GM18526 (cell line): ENCODE data around the gene PDE4D.

Experiments used
- POLR2A ChIP-seq: IDR thresholded peaks from 3 replicates; pipeline ENCODE4 v1.6.1; 2011; ENCODE audit not compliant: insufficient read length; ENCODE audit errors: extremely low read depth

The PDE4D gene

DNA sequence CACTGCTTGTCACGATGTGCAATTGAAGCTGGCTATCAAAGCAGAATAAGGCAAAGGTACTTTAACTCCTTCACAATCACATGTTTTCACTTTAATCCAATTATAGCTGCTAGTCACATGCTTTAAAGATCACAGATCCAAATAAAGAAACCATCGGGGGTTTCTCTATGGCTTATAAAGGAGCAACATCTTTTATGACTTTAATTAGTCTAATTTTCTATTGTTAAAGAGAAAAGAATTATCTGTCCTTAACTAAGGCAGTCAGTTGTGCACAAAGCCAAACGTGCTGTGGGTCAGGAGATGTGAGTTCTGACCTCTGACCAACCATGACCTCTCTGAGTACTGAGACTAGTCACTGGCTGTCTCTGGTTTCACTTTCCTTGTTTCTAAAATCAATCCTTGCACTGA, 749.6 kb downstream of the PDE4D start:
- no peak for TF ChIP-seq POLR2A

GRCh38 chr5:59142927-59143326, 750.6 kb downstream of the PDE4D start:
- TF ChIP-seq POLR2A = no peak

- no peak for TF ChIP-seq POLR2A
Observed at GRCh38 chr5:59142138-59142537, 751.4 kb downstream of the PDE4D start.

GRCh38 chr5:59140133-59140532, 753.4 kb downstream of the PDE4D start:
- no peak for TF ChIP-seq POLR2A

GRCh38 chr5:59139695-59140094, 753.8 kb downstream of the PDE4D start:
- no peak for TF ChIP-seq POLR2A

GRCh38 chr5:59138509-59138908, 755.0 kb downstream of the PDE4D start:
- no peak for TF ChIP-seq POLR2A

DNA sequence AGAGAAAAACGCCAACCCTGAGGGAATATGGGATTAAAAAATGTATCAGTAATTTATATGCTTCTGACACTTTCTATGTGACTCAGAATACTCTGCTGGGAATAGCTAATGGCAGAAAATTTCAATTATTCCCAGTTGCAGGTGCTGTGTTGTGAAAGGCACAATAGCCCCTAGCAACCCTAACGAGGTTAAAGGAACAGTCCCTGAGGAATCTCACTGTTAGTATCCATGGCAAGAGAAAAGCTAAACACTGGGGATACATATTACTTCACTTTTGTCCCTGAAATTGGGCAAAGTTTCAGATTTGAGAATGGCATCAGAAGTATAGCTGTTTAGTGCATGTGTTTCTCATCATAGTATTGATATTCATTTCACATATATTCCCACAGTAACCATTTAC, 755.7 kb downstream of the PDE4D start:
- TF ChIP-seq POLR2A = no peak

GRCh38 chr5:59136549-59136948, 757.0 kb downstream of the PDE4D start:
- TF ChIP-seq POLR2A = no peak

- TF ChIP-seq POLR2A = no peak
Observed at GRCh38 chr5:59134471-59135163, 758.9 kb downstream of the PDE4D start.

DNA sequence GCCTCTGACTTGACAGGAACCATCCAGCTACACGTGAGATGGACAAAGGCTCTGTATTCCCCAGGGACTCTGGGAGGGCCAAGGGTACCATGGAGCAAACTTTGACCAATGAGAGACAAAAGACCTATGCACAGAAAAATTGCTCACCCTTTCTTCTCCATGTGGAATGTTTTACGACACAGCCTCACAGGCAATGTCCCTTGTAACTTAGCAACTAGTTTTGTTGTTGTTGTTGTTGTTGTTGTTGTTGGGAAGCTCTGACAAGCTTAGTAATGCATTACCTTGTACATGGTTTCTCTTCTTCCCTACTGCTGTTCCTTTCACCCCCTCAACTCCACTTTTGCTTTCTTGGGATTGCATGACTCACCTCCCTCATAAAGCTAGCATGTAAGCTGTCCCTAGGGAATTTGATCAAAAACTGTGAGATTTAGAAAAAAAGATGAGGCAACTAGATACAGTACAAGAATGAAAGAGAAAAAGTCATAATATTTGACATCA, 759.7 kb downstream of the PDE4D start:
- TF ChIP-seq POLR2A = no peak

- TF ChIP-seq POLR2A = no peak
Observed at GRCh38 chr5:59132131-59132530, 761.4 kb downstream of the PDE4D start.

DNA sequence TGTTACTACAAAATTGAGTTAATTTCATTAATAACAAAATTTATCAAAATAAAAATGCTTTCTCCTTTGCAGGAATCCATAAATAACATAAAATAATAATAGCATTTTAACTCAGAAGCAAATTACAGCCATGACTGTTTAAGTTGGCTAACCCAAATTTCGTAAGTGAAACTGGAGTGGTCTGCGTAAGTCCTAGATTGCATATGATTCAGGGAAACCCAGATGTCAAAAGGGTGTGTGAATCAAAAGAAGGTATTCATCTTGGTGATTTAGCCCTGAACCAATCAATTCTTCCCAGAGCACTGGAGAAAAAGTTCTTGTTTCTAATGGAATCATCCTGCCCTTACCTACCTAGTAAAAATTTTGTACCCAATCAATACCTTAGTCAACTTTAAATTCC, 763.1 kb downstream of the PDE4D start:
- TF ChIP-seq POLR2A = no peak

GRCh38 chr5:59128646-59129290, 764.8 kb downstream of the PDE4D start:
- TF ChIP-seq POLR2A = no peak

DNA sequence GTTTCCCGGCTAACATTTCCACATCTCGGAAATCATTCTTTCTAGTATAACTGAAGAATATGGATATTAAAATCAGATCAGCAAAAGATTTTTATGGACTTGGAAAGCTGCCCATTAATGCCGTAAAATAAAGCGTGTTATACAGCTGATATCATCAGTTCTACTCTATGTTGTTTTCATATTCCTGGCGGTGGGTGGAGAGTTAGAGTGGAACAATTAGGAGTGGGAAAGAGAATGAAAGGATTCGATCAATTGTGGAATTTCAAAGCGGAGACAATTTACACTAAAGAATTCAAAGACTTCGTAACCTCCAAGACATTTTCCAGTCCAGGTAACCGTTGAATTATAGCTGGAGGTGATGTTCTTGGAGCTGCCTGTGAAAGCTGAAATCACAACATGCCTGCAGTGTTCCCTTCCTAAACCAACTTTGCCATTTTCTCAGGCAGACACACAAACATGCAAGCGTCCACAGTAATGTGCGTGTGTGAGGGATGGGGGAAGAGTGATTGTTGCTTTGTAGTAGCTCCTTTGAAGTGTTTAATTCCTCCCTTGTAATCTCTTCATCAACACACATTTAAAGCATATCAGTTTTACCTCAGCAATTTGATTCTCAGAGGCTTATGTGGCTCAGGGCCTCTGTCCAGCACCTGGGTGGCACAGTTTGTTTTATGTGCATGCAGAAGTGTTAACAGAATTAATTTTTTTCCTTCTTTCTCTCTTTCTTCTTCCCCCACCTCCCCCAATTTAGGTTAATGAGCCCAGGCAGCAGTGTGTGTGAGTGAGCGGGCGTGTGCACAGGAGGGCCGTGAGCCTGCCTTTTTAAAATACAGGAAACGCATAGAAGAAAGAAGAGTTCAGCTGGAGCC, 766.6 kb downstream of the PDE4D start:
- TF ChIP-seq POLR2A = no peak

GRCh38 chr5:59126016-59126707, 767.4 kb downstream of the PDE4D start:
- no peak for TF ChIP-seq POLR2A
